GM21381 (cell line): Measurements from ENCODE around the gene PRPF19.
"Not testable (repeated sequence)": the region's sequence is repeated elsewhere in the genome, so short reads cannot be mapped to it uniquely, and the experiment has no call there.

Experiments
- ATAC-seq: cut with Tn5 transposase; IDR thresholded peaks from one replicate; pipeline ENCODE4 v1.9.1; 2021; ENCODE audit warnings: mild to moderate bottlenecking, moderate library complexity; ENCODE audit not compliant: unreplicated experiment

The PRPF19 gene

GRCh38 chr11:60910281-60910687 is 3.9 kb upstream of the PRPF19 start:
- peak; percentile 26 for ATAC-seq

- not testable (repeated sequence) for ATAC-seq
Observed at GRCh38 chr11:60909680-60910280, 3.4 kb upstream of the PRPF19 start.

- ATAC-seq = no peak
Observed at GRCh38 chr11:60908803-60909202, 2.4 kb upstream of the PRPF19 start.

DNA sequence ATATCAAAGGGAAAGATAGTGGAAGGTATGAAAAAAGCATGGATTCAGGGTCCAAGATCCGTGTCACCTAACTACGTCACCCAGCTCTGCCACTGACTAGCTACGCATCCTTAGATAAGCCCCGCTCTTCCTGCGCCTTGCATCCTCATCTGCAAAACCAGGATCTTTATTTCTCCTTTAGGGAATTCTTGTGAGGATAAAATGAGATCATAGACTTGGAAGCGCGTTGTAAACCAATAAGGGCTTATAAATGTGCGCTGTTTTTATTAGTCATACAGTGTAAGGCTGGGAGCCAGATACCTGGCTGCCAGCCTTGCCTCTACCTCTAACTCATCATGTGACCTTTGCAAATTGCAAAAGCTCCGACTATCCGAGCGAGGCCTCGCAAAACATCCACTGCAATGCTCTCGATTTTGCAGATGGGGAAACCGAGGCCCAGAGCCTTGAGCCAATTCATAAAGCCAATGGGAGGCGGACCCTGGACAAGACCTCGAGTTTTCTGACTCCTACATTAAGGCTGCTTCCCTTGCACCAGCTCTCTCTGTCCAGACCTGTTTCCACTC is 753 bp downstream of the PRPF19 start:
- no peak for ATAC-seq

- ATAC-seq = no peak
Observed at GRCh38 chr11:60905047-60905446, 1.3 kb downstream of the PRPF19 start.

- no peak for ATAC-seq
Observed at GRCh38 chr11:60902625-60903024, 3.8 kb downstream of the PRPF19 start.

GRCh38 chr11:60900673-60901404 is 5.5 kb downstream of the PRPF19 start:
- no peak for ATAC-seq

- ATAC-seq = no peak
Observed at GRCh38 chr11:60899977-60900376, 6.4 kb downstream of the PRPF19 start.

DNA sequence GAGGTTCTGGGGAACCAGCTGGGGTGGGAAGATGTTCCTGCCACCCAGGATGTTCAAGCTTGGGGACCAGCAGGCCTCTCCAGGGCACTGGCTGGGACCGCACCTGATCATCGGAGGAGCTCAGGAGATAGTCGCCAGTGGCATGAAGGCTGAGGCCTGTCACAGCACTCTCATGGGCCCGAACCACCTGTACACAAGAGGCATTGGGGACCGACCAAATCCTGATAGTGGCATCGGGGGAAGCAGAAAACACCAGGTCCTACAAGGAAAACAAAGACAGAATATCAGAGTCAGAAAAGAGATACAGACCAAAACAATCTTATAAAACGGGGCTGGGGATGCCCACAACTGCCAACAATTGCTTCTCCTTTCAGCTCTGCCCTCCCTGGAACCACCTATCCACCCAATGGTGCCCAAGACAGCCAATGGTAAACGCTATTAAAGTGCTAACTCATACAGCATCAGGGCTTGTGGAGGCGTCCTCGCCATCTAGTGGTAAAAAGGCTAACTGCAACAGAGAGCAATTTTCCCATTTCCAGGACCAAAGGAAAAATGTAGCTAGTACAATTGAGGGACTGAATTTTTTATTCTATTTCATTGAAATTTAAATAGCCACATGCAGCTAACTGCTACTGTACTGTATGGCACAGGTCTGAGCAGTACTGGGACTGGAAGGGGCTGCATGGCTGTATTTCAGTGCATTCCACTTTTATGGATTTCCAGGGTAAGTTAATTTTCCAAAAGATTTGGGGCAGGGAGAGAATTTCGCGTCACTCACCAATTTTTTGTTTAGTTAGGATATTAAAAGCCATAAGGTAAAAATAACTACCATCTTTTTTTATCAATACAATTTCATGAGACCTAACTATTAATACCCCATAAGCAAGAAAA is 7.1 kb downstream of the PRPF19 start:
- no peak for ATAC-seq

DNA sequence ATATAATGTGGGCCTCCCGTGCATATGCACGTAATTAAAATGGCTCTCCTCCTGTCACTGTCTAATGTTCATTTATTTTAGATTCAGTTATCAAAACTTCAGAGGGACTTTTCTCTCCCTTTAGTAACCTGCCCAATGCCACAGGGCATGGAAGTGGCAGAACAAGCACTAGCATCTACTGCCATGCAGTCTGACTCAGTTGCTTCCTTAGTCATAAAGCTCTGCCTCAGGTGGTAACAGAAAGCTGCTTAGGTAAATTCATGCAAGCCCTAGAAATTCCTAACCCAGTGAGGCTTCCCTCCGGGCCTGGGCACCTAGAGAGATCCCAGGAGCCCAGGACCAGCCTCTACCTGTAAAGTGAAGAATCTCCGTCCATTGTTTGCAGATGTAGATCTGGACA is 8.9 kb downstream of the PRPF19 start:
- no peak for ATAC-seq

DNA sequence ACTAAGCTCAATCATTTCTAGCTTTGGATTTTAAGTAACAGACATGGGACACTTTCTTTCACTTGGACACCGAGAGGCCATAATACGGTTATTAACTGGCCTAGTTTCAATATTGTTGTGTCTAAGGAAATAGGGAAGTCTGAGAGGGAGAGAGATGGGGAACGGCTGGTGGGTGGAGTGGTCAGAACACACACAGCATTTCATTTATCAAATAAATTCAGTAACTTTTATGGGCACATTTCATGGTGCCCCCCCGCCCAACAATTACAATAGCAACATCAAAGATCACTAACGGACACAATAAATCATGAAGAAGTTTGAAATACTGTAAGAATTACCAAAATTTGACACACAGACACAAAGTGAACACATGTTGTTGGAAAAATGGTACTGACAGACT is 10.7 kb downstream of the PRPF19 start:
- ATAC-seq = no peak

DNA sequence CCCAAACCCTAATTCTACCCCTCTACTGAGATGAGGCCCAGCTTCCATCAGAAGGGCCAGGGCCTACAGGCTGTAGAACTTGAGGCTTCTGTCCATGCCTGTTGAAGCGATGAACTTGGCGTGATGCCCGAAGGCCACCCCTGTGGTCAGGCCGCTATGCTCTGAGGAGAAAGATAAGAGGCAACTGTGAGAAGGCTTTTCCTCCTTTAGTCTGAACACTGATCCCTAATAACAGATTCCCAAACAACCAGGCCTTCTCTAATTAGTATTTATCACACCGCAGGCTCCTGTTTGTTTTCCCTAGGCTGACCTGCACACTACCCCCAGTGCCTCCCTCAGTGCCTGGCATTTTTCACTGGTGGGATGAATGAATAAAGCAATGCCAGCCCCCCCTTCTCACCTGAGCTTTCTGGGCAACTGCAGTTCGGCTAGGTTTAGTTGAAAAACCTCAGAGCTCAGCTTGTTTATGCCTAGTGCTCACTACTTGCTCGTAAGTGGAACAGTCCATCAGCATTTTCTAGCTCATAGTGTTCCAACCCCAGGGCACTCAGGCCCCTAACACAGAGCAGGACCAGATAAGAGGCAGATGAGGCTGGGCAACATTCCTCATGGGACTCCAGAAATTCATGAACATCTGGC is 15.2 kb downstream of the PRPF19 start:
- ATAC-seq = no peak

DNA sequence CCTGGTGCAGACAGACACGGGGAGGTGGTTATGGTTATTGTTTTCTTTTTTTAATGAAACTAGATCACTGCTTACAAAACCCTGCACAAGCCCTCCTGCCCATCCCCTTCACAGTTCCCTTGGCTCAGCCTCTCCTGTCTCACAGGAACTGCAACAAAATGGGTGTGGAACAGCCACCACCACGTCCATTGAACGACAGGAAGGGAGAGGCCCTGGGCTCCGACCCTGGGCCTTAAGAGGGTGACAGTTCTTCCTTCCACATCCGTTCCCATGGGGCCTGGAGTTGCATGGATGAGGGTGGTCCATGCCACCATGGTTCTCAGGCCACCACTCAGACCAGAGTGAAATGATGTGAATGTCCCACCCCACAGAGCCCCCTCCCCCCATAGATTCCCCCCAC is 15.7 kb downstream of the PRPF19 start:
- no peak for ATAC-seq

DNA sequence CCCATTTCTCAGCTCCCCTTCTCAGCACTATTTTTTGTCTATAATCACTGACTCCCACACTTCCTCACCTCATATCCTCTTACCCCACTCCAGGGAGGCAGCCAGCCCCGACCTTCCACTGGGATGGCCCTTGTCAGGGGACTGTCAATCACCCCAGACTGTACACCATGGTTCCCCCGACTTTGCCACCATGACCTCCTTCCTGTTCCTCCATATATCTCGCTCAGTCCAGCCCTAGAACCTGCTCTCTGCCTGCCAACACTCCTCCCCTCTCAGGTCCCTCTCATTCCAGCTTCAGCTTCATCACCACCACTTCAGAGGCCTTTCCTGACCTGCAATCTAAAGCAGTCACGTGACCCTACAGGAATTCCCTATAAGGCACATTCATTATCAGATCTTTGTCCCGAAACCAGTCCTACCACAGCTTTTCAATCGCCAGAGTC is 16.5 kb downstream of the PRPF19 start:
- no peak for ATAC-seq

DNA sequence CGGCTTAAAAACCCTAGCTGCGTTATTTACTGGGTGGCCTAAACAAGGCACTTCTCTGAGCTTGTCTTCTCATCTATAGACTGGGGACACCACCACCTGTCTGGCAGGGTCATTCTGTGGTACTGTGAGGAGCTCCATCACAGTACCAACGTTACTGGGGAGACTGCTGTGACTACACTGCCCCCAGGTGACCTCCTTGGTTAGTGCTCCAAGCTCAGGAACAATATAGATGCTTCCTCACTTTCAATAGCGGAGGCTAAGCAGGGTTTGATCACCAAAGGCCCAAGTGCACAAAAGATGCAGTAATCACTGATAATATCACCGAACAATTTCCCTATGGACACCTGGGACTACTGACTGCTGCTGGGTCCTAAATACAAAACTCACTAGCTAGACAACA is 18.8 kb downstream of the PRPF19 start:
- ATAC-seq = no peak

DNA sequence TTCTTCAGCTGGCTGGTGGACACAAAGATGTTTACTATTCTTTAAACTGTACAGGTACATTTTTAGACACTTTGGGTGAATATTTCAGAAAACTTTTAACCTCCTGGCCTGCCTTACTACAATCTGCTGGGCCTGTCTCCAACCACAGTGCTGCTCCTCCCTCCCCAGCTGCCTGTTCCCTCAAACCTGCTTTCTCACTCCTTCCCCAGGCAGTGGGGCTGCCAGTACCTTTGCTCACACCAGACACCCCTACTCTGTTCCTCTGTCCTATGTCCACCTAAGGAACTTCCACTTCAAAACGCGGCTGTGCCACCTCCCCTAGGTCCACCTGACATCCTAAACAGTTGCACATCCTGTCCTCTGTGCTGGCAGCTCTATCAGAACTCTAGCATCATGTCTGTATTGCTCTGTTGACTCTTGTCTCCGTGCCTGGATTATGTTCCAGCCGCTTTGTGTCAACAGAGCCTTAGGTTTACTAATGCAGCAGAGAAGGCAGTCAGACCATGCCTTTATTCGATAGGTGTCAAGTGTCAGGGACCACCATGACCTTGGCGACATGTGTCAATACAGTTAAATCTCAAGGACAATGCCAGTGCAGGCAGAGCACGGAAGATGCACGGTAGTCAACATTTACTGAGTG is 25.6 kb downstream of the PRPF19 start:
- no peak for ATAC-seq

GRCh38 chr11:60879971-60880588 is 26.3 kb downstream of the PRPF19 start:
- ATAC-seq = no peak

- ATAC-seq = no peak
Observed at GRCh38 chr11:60879104-60879503, 27.3 kb downstream of the PRPF19 start.

DNA sequence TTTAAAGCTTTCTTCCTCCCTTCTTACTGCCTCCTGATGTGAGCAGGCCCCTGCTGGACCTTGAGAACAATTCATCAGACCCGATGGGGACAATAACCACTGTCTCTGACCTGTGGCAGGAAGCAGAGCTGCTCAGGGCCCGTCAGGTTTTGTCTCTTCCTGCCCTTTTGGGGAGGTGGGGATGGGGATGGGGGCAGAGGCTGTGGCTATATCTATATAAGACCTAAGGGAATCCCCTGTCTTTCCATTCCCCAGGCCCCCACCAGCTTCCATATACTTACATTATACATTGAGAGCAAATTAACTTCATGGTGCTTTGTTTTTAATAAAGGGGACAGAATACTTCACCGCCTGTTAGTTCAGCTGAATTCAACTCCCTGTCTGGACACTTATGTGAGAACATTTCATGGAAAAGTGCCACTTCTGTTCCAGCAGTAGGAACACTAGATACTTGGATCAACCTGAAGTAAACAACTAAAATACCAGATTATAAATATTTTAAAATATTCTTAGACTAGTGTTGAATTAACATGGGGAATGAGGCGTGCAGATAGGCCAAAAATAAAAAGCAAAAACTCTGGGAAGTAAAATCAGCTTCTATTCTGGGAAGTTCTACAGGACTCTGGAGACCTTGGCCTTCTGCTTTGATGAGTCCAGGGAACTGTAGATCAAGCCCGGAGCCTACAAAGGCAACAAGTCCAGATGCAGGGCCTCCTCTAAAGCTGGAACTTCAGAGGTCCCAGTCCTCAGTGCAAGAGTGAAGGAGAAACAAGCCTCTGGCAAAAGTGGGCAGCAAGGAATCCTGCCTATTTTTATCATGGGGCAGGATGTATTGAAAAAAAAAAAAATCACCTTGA is 27.9 kb downstream of the PRPF19 start:
- ATAC-seq = no peak
